Measurements from ENCODE around the gene PDSS1.

DNA sequence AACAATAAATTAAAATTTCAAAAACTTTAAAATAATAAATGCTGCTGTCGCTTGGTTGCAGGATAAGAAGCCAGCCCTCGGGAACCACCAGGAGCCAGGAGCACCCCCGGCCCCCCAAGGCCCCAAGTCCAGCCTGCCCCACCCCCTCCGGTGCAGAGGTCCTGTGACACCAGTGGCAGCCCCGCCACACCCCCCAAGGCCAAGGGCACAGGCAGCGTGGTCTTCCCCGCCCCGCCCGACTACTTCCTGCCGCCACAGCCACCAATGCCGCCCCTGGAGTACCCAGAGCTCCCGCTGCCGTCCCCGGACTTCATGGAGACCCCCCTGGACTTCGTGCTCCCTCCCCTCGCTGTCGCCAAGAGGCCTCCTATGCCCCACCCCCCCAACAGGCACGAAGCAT, 44.5 kb upstream of the PDSS1 start:
- TF ChIP-seq POLR2AphosphoS5 (IDR thresholded peaks at IDR 0.05; ENCODE audit: low read depth, low read length) (no peak), POLR2A (IDR thresholded peaks at IDR 0.05; ENCODE audit: low read depth, low read length) (no peak)

Measured in GM12892 (cell line).